Activated naive CD8-positive, alpha-beta T cell treated with anti-CD3 and anti-CD28 coated beads, Interleukin-2, amount 50 U/mL, for 24 hours (primary cell): Measurements from ENCODE around the gene PLA2G2C.

ENCODE experiments used
- ATAC-seq: fragments of 150-1000 bp; cut with Tn5 transposase; one replicate; pipeline ENCODE4 v1.10.0; 2021
- DNase-seq: peaks from one replicate; pipeline ENCODE4 v3.0.0; 2021
- H3K27ac Mint-ChIP-seq: one replicate; pipeline ENCODE4 v1.8.0; 2021; ENCODE audit warnings: mild to moderate bottlenecking, mixed read lengths
- H3K27me3 Mint-ChIP-seq: one replicate; pipeline ENCODE4 v1.8.0; 2021; ENCODE audit warnings: mixed read lengths
- H3K36me3 Mint-ChIP-seq: one replicate; pipeline ENCODE4 v1.8.0; 2021; ENCODE audit warnings: low read depth, mixed read lengths
- H3K4me1 Mint-ChIP-seq: one replicate; pipeline ENCODE4 v1.8.0; 2021; ENCODE audit warnings: mixed read lengths
- H3K4me3 Mint-ChIP-seq: one replicate; pipeline ENCODE4 v1.8.0; 2021; ENCODE audit warnings: mild to moderate bottlenecking, moderate library complexity, mixed read lengths
- H3K9me3 Mint-ChIP-seq: one replicate; pipeline ENCODE4 v1.8.0; 2021; ENCODE audit warnings: mixed read lengths

PLA2G2C gene

DNA sequence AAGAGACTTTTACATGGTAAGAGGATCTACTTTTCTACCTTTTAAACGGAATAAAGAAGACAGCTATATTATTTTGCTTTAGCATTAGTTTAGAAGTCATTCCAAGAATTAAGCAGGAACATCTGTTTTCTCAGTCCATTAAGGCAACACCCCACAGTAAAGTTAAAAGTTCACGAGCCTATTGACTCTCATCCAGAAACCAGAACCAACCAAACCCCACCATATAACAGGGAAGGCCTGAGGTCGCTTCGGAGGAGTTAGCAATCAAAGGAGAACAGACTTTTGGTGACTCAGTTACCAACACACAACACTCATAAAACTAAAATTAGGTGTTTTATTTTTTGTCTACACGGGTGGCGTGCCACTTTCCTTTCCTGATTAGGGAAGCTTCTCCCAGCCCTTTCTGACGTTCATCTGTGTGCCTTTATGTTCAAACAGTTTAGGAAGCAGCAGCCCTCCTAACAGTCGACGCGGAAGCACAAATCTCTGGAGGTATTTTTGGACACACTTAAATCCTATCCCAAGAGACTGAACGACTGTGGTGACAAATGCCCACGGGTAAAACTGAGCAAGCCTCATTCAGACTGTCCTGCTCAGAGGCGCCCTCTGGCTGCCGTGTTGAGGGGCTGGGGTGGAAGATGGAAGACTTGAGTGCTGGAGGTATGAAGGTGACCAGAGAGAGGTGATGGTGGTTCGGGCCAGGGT lies 8.6 kb upstream of the PLA2G2C start:
- H3K4me3 Mint-ChIP-seq, result no peak overlapping the region
- H3K36me3 Mint-ChIP-seq, result no peaks in the 10 kb centered on the region
- DNase-seq (peak; percentile 81), ATAC-seq (peak; percentile 79)
- H3K27ac Mint-ChIP-seq, result no peak overlapping the region
- peaks cover 47% of the 10 kb centered on the region for H3K27me3 Mint-ChIP-seq
- peaks cover 4% of the 10 kb centered on the region for H3K4me1 Mint-ChIP-seq
- H3K9me3 Mint-ChIP-seq, result no peaks in the 10 kb centered on the region

DNA sequence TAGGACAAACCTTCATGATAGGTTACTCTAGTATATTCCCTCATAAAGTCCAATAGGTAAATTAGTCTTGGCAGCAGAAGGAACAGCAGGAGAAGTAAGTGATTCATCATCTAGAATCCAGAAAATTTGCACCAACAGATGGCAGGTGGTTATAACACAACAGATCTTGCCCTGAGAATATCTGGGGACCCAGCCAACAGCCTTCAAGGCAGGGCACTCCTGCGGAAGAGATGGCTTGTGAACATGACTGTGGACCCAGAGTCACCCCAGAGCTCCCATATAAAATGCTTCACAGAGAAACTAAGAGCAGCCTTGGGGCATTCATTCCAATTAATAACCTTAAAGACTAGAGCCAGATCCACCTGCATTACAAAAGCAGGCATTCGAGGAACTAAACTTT lies 7.9 kb upstream of the PLA2G2C start:
- Mint-ChIP-seq H3K27ac (no peak overlapping the region), H3K9me3 (no peaks in the 10 kb centered on the region), H3K4me1 (peaks cover 4% of the 10 kb centered on the region), H3K27me3 (peaks cover 46% of the 10 kb centered on the region), H3K36me3 (no peaks in the 10 kb centered on the region), H3K4me3 (no peak overlapping the region)
- no peak for ATAC-seq
- no peak for DNase-seq

DNA sequence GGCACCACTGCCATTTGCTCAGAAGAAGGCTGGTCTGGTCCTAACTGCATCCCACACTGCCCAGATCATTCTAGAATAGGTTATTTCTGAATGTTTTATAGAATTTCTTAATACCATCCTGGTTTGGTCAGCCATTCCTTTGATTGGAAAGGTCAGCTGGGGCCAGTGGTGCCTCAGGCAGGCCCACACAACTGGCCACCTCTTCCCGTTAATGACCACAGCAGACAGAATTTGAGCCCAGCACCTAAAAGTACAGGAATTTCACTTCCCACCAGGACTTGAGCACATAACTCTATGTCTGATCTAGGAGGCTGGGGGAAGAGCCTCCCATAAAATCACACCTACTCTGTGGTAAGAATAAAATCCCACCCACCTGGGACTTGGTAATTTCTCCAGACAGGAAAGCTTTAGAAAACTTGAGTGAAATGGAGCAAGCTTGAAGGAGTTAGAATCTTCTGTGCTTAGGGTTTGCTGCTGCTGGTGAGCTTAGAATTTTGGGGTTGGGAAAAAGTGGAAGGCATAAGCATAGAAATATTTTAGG lies 6.6 kb upstream of the PLA2G2C start:
- no peak overlapping the region for H3K4me3 Mint-ChIP-seq

DNA sequence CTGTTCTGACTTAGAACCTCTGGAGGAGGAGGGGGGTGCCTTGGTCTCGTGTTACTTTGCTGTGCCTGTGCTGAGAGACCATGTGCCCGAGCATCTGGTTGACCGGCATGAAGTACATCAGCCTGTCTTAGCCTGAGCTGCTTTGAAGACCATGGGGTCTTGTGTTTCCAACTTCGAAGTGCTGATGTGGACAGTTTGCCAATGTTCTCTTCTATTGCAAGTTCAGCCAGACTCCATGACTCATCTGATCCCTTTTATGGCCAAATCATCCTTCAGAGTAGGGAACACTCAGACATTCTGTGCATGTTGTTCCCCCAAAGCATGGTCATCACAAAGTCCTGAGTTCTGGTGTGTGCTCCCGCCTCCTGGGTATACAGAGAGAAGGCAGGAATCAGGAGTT lies 6.0 kb upstream of the PLA2G2C start:
- Mint-ChIP-seq H3K36me3 (no peaks in the 10 kb centered on the region), H3K4me3 (no peak overlapping the region), H3K27ac (no peak overlapping the region), H3K27me3 (peaks cover 51% of the 10 kb centered on the region), H3K4me1 (peaks cover 22% of the 10 kb centered on the region), H3K9me3 (no peaks in the 10 kb centered on the region)
- no peak for ATAC-seq
- DNase-seq, result no peak

More for the DNA sequence above, 6.6 kb upstream of the PLA2G2C start:
- ATAC-seq (no peak), DNase-seq (no peak)
- Mint-ChIP-seq H3K27me3 (peaks cover 51% of the 10 kb centered on the region), H3K36me3 (no peaks in the 10 kb centered on the region), H3K9me3 (no peaks in the 10 kb centered on the region), H3K4me1 (peaks cover 16% of the 10 kb centered on the region), H3K27ac (no peak overlapping the region)

DNA sequence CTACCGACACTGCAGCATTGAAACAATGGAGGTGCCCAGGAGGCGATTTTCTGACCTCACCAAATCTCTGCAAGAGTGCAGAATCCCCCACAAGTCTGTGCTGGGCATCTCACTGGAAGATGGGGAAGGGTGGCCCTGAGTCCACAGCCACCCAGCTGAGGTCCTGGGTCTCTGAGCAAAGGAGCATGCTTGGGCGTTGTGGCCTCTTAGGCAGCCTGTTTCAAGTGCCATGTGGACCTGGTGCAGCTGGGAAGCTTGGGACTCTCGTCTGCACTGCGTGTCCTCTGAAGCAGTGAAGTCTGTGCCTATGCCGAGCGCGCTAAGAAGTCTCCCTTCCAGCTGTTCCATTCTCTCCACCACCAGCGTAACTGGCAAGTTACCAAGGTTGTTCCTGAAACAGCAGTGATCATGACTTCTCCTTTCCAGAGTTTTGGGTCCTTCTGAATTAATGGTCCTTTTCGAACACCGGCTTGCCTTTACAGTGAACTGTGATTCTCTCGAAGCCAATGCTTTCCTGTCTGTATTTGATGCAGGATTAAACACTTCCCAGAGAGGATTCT lies 5.0 kb upstream of the PLA2G2C start:
- peaks cover 31% of the 10 kb centered on the region for H3K4me1 Mint-ChIP-seq
- H3K27me3 Mint-ChIP-seq, result peaks cover 46% of the 10 kb centered on the region
- DNase-seq, result no peak
- H3K4me3 Mint-ChIP-seq, result no peak overlapping the region
- no peaks in the 10 kb centered on the region for H3K9me3 Mint-ChIP-seq
- no peak for ATAC-seq
- no peak overlapping the region for H3K27ac Mint-ChIP-seq
- H3K36me3 Mint-ChIP-seq, result no peaks in the 10 kb centered on the region

DNA sequence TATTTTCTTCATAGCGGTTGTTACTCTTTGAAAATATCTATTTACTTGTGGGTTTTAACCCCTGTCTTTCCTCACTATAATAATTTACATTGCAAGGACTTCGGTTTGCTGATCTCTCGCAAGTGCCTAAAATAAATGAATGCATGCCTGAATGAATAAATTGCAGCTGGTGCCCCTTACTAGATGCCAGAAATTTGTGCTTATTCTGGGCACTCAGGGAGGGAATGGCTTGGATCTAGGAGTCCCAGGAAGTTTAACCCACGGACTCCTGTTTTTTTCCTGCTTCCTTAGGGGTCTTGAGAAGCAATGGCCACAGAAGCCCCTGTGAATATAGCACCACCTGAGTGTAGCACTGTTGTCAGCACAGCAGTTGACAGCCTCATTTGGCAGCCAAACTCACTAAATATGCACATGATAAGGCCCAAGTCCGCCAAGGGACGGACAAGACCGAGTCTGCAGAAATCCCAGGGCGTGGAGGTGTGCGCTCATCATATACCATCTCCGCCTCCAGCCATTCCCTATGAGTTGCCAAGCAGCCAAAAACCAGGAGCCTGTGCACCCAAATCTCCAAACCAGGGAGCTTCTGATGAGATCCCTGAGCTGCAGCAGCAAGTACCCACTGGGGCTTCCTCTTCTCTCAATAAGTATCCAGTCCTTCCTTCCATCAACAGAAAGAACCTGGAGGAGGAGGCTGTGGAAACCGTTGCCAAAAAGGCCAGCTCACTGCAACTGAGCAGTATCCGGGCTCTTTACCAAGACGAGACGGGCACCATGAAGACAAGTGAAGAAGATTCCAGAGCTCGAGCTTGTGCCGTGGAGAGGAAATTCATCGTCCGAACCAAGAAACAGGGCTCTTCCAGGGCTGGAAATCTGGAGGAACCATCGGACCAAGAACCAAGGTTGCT lies 4.2 kb upstream of the PLA2G2C start:
- no peak overlapping the region for H3K4me3 Mint-ChIP-seq
- H3K4me1 Mint-ChIP-seq, result peaks cover 34% of the 10 kb centered on the region
- peaks cover 46% of the 10 kb centered on the region for H3K27me3 Mint-ChIP-seq
- no peak overlapping the region for H3K27ac Mint-ChIP-seq
- DNase-seq (no peak), ATAC-seq (no peak)
- no peaks in the 10 kb centered on the region for H3K9me3 Mint-ChIP-seq
- H3K36me3 Mint-ChIP-seq, result no peaks in the 10 kb centered on the region

DNA sequence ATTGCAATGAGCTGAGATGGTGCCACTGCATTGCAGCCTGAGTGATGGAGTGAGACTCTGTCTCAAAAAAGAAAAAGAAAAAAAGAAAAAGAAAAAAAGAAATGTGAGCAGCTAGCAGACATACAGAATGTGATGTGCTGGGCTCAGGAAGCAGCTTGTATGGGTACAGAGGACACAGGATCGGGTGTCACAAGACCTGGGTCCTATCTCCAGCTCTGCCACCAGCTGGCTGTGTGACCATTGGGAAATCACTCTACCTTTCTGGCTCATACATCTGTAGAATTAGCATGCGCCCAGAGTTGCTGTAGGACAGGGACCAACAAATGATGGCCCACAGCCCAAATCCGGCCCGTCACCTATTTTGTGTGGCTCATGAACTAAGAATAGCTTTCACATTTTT lies 3.3 kb upstream of the PLA2G2C start:
- H3K36me3 Mint-ChIP-seq, result no peaks in the 10 kb centered on the region
- no peak overlapping the region for H3K27ac Mint-ChIP-seq

DNA sequence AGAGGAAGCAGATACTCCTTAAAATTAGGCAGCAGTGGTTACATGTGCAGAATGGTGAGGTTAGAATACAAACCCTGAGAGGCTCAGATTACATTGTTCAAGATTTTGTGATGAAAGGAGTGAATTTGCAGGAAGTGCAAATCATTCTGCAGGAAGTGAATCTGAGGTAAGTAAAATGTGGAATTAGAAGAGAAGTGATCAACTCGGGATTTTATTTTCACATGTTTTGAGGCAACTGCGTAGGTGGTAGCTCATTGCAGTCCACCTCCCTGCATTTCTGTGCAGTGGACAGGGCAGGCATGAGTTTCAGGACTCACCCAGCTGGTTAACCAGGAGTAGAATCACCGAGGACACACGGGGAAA lies 2.1 kb upstream of the PLA2G2C start:
- ATAC-seq, result no peak
- Mint-ChIP-seq H3K4me1 (peaks cover 49% of the 10 kb centered on the region), H3K27me3 (peaks cover 36% of the 10 kb centered on the region), H3K36me3 (peaks cover 2% of the 10 kb centered on the region), H3K4me3 (no peak overlapping the region), H3K27ac (no peak overlapping the region), H3K9me3 (no peaks in the 10 kb centered on the region)
- DNase-seq, result no peak

More for the DNA sequence above, 3.3 kb upstream of the PLA2G2C start:
- Mint-ChIP-seq H3K27me3 (peaks cover 41% of the 10 kb centered on the region), H3K9me3 (no peaks in the 10 kb centered on the region), H3K4me3 (no peak overlapping the region), H3K4me1 (peaks cover 38% of the 10 kb centered on the region)
- DNase-seq (no peak), ATAC-seq (no peak)

DNA sequence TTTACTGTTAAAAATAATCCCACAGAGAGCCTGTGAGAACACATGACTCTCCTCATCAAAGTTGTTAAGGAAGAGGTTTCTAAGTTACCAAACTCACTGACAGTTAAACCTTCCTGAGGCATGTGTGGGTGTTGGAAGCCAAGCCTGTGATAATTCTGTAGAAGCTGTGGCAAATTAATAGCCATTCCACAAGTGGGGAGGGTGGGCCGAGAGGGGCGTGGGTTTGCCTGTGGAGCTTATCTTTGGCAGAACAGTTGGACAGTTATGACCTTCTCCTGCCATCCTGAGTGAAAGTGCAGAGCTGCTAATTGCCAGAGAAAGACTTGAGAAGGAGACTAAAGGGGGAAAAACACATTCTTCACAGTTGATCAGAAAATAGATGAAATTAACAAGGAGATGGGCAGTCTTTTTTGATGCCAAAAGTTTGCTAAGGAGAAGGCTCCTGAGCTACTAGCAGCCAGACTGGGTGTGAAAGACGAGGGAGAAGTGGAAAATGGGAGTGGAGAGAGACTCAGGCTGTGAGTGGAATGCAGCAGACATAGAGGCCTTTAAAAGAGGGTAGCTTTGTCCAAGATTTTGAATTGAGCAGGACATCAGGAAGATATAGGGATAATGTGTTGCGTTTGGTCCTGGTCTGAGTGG lies 1.6 kb upstream of the PLA2G2C start:
- Mint-ChIP-seq H3K4me3 (peak overlapping the region; percentile 82), H3K36me3 (peaks cover 3% of the 10 kb centered on the region), H3K27me3 (peaks cover 35% of the 10 kb centered on the region), H3K4me1 (peaks cover 50% of the 10 kb centered on the region), H3K27ac (peak overlapping the region; percentile 79), H3K9me3 (no peaks in the 10 kb centered on the region)
- no peak for ATAC-seq
- no peak for DNase-seq

DNA sequence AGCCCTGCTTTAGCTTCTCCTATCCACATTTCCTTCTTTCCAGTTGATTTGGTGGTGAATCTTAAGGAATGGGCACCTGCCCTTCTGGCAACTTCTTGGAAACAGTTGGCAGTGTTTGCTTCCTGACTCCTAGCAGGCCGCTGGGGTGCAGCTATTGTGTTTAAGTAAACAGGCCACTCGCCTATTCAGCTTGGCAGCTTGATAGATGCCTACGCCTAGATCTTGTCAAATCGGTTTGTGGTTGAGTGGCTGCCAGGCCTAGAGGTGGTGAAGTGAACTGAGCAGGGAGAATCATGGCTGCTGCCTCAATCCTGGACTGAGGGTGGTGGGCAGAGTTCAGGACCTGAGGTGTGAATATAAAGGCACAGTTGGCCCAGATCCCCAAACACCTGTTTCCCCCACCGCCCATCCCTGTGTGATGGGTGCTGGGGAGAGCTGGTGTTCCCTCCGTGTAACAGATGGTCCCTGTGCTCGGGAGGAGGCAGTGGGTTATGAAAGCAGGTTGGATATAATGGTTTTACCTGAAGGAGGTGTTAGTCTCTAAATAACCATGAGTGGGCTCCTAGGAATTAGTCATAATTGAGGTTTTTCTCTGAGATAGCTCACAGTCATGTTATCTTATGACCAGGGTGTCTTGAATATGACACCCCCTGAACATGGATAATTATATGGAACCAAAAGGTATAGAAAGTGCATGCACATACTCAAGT lies 940 bp upstream of the PLA2G2C start:
- peaks cover 28% of the 10 kb centered on the region for H3K27me3 Mint-ChIP-seq
- H3K36me3 Mint-ChIP-seq, result peaks cover 3% of the 10 kb centered on the region
- ATAC-seq, result peak; percentile 64
- H3K4me3 Mint-ChIP-seq, result peak overlapping the region; percentile 82
- peak overlapping the region; percentile 79 for H3K27ac Mint-ChIP-seq
- no peaks in the 10 kb centered on the region for H3K9me3 Mint-ChIP-seq
- peaks cover 50% of the 10 kb centered on the region for H3K4me1 Mint-ChIP-seq
- DNase-seq, result peak; percentile 48

DNA sequence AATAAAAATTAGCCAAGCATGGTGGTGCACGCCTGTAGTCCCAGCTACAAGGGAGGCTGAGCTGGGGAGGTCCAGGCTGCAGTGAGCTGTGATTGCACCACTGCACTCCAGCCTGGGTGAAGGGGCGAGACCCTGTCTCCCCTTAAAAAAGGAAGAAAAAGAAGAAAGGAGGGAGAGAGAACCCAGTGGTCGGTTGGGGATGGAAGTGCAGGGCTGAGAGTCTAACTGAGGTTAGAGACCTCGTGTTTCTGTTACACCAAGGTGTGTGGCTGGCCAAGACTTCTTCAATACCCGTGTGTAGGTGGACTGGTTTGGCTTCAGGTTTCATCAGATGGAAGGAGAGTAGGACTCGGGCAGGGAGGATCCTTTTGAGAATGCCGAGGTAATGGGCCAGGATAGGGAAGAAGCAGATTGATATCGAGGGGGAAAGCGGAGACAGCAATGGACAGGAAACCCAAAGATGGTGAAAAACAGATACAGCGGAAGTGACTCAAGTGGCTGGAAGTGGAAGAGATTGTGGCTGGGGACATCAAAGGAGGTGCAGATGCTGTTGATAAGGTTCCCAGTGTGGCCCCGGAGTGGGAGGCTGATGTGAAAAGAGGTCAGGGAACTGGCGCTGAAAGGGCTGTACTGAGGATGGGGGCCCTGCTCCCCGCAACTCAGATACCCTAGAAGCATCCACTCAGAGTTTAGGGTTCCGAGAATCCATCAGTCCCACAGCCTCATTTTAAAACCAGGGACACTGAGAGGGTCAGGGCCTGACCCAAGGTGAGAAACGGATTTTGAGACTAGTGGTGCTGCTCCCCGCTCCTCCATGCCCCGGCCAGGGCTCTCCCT lies 1.1 kb downstream of the PLA2G2C start:
- Mint-ChIP-seq H3K4me1 (peaks cover 57% of the 10 kb centered on the region), H3K36me3 (peaks cover 3% of the 10 kb centered on the region), H3K27me3 (peaks cover 27% of the 10 kb centered on the region), H3K27ac (peak overlapping the region; percentile 84), H3K4me3 (peak overlapping the region; percentile 73), H3K9me3 (peaks cover under 1% of the 10 kb centered on the region)
- peak; percentile 64 for ATAC-seq
- DNase-seq, result peak; percentile 75

DNA sequence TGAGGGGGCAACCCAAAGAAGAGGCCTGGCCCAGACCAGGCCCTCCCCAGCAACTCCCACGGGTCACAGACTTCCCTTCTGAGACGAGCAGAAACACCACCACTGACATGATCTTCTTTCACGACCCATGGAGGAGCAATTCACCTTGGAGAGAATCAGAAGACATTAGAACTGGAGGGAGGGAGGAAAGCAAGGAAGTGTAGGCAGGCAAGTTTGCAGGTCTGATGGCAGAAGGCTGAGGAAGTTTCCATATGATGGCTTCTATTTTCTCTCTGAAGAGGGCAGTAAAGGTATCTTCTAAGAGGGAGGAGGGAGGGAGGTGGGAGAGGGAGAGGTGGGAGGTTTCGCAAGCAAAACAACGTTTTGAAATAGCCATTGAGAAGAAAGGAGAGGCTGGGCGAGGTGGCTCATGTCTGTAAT lies 1.8 kb downstream of the PLA2G2C start:
- H3K4me1 Mint-ChIP-seq, result peaks cover 60% of the 10 kb centered on the region
- ATAC-seq, result no peak
- no peak for DNase-seq
- peak overlapping the region; percentile 63 for H3K27ac Mint-ChIP-seq
- H3K4me3 Mint-ChIP-seq, result no peak overlapping the region
- peaks cover 25% of the 10 kb centered on the region for H3K27me3 Mint-ChIP-seq
- peaks cover 3% of the 10 kb centered on the region for H3K36me3 Mint-ChIP-seq
- peaks cover 8% of the 10 kb centered on the region for H3K9me3 Mint-ChIP-seq

DNA sequence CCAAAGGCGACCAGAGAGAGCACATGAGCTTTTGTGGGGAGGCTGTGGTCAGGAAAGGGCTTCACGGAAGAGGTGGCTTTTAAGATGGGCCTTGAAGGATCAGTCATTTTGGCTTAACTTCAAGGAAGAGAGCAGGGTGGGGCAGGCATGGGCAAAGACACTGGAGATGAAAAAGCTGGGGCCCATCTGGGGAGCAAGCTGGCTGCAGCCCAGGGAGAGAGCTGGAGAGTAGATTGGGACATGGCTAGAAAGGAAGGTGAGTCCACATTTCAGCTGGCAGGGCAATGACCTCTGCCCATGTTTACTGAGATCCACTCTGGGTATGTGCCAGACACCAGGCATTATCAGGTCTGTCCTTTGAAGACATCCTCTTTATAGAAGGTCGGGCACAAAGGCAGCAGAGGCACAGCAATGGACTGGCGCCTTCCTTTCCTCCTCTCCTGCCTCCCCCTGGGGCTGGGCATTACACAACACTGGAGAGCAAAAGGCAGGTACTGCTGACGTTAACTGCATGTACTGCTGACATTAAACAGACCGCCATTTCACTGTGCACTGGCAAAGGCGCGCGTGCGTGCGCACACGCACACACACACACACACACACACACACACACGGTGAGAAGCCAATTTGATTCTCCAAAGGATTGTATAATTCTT lies 2.6 kb downstream of the PLA2G2C start:
- Mint-ChIP-seq H3K4me1 (peaks cover 56% of the 10 kb centered on the region), H3K27ac (peak overlapping the region; percentile 51), H3K4me3 (no peak overlapping the region), H3K9me3 (peaks cover 10% of the 10 kb centered on the region), H3K27me3 (peaks cover 18% of the 10 kb centered on the region), H3K36me3 (peaks cover 3% of the 10 kb centered on the region)
- no peak for ATAC-seq
- DNase-seq, result no peak
